GM10248 (cell line): ENCODE data around the gene PRICKLE1.

Source experiments
- CTCF ChIA-PET: fragments of 300-600 bp; sonication (Branson Sonifier 250); formaldehyde crosslinking; extraction: SDS; loops from one replicate; lab custom pipeline; 2021; ENCODE audit warnings: antibody characterized with exemption; lab: Yijun Ruan, JAX
- POLR2A ChIA-PET: fragments of 350-650 bp; sonication (Branson Sonifier 250); formaldehyde crosslinking; extraction: SDS; loops from one replicate; lab custom pipeline; 2020; ENCODE audit warnings: antibody characterized with exemption; lab: Yijun Ruan, JAX
- DNase-seq: peaks from one replicate; pipeline ENCODE4 v3.0.0; 2012; ENCODE audit errors: extremely low spot score
- CTCF ChIP-seq: IDR thresholded peaks from 2 replicates; pipeline ENCODE4 v1.5.1; 2012; ENCODE audit warnings: mild to moderate bottlenecking, low read depth; ENCODE audit errors: extremely low read depth, missing control alignments, control extremely low read depth

Gene PRICKLE1

GRCh38 chr12:42498549-42499247, 90.8 kb downstream of the PRICKLE1 start:
- ChIA-PET CTCF (interaction anchor here (0.8 to 2.3 kb wide), 4 partner anchors 8 to 16 kb away, joined by 3 to 10 read pairs (median 5); no protein-coding TSS in a partner anchor), POLR2A (no interaction called here)
- TF ChIP-seq CTCF, result no peak
- DNase-seq, result no peak

- CTCF ChIA-PET, result interaction anchor here (0.7 to 2.2 kb wide), 6 partner anchors 10 to 18 kb away, joined by 3 to 9 read pairs (median 4); no protein-coding TSS in a partner anchor
- DNase-seq, result no peak
- no peak for TF ChIP-seq CTCF
- POLR2A ChIA-PET, result no interaction called here
Observed at GRCh38 chr12:42496886-42497285, 92.7 kb downstream of the PRICKLE1 start.

GRCh38 chr12:42495244-42495643, 94.3 kb downstream of the PRICKLE1 start:
- no peak for DNase-seq
- CTCF ChIA-PET, result interaction anchor here (2.2 kb wide), 1 partner anchor 12 kb away, joined by 9 read pairs; no protein-coding TSS in a partner anchor
- no peak for TF ChIP-seq CTCF
- POLR2A ChIA-PET, result interaction anchor here (0.6 kb wide), 1 partner anchor 10 kb away, joined by 7 read pairs; no protein-coding TSS in a partner anchor

- no peak for DNase-seq
- ChIA-PET CTCF (interaction anchor here (3.9 kb wide), 1 partner anchor 11 kb away, joined by 19 read pairs; no protein-coding TSS in a partner anchor), POLR2A (no interaction called here)
- TF ChIP-seq CTCF, result no peak
Observed at GRCh38 chr12:42492267-42492666, 97.3 kb downstream of the PRICKLE1 start.

GRCh38 chr12:42490261-42490842, 99.2 kb downstream of the PRICKLE1 start:
- ChIA-PET POLR2A (no interaction called here), CTCF (interaction anchor here (0.9 to 3.9 kb wide), 6 partner anchors 7 to 466 kb away, joined by 3 to 19 read pairs (median 4); no protein-coding TSS in a partner anchor)
- DNase-seq, result no peak
- TF ChIP-seq CTCF, result no peak

- ChIA-PET POLR2A (no interaction called here), CTCF (interaction anchor here (1.9 to 6.4 kb wide), 3 partner anchors 10 to 83 kb away, joined by 8 to 49 read pairs (median 8); no protein-coding TSS in a partner anchor)
- no peak for TF ChIP-seq CTCF
- DNase-seq, result no peak
Observed at GRCh38 chr12:42486407-42486806, 103.1 kb downstream of the PRICKLE1 start.
